Lung (tissue), 12 donors: ENCODE measurements around the gene DYNLT1. TPM values are rescaled to one million over a fixed set of nuclear protein-coding genes. Genes with fewer than 3 reads are reported as not detected.

Experiments used
- ATAC-seq: fragments of 200-7000 bp; cut with Tn5 transposase; one replicate; pipeline ENCODE4 v1.9.1; 2020; ENCODE audit warnings: moderate number of reproducible peaks; ENCODE audit not compliant: insufficient read depth, low FRiP score
- DNase-seq, 3 donors: peaks; one replicate each; pipeline ENCODE4 v3.0.0-alpha.2; 2013 to 2017
- H3K27ac ChIP-seq, 2 donors: one replicate each; pipeline ENCODE4 v1.5.1; 2013; ENCODE audit warnings: mild to moderate bottlenecking in 2 of 2, moderate library complexity in 2 of 2, control low read depth in 1 of 2, inconsistent platforms in 1 of 2, low read depth in 1 of 2, low read length in 1 of 2
- H3K27me3 ChIP-seq, 3 donors: one replicate each; pipeline ENCODE4 v1.5.1; 2013; ENCODE audit warnings: low read length in 2 of 3; ENCODE audit not compliant: control insufficient read depth in 3 of 3, insufficient read depth in 3 of 3
- H3K36me3 ChIP-seq, 4 donors: one replicate each; pipeline ENCODE4 v1.5.1; 2013; ENCODE audit warnings: low read length in 4 of 4, mild to moderate bottlenecking in 1 of 4, moderate library complexity in 1 of 4; ENCODE audit not compliant: control insufficient read depth in 4 of 4, insufficient read depth in 4 of 4
- H3K4me1 ChIP-seq, 5 donors: one replicate each; pipeline ENCODE4 v1.5.1; 2013; ENCODE audit warnings: low read length in 5 of 5, mild to moderate bottlenecking in 2 of 5, moderate library complexity in 1 of 5; ENCODE audit not compliant: control insufficient read depth in 5 of 5, insufficient read depth in 5 of 5
- H3K4me3 ChIP-seq: one replicate; pipeline ENCODE4 v1.5.1; 2013; ENCODE audit warnings: mild to moderate bottlenecking, control low read depth, moderate library complexity
- H3K9ac ChIP-seq, 2 donors: one replicate each; pipeline ENCODE4 v1.5.1; 2013; ENCODE audit warnings: low read length in 2 of 2, control low read depth in 1 of 2; ENCODE audit not compliant: insufficient read depth in 1 of 2
- H3K9me3 ChIP-seq, 4 donors: one replicate each; pipeline ENCODE4 v1.5.1; 2013; ENCODE audit warnings: low read length in 3 of 4, mild to moderate bottlenecking in 1 of 4, moderate library complexity in 1 of 4; ENCODE audit not compliant: control insufficient read depth in 4 of 4, insufficient read depth in 3 of 4
- CTCF ChIP-seq: IDR thresholded peaks from 2 replicates; pipeline ENCODE4 v1.5.1; 2012; ENCODE audit warnings: mild to moderate bottlenecking; ENCODE audit errors: control extremely low read depth, extremely low read depth
- WGBS, 2 donors: extraction: QIAGEN DNeasy Blood & Tissue Kit; methylation state at CpG; one replicate each; pipeline ENCODE4 v1.1.7; 2013; 5-methylcytosine and 5-hydroxymethylcytosine counted together
- polyA plus RNA-seq, 2 donors: library from polyadenylated mRNA; stranded (reverse); fragments of 200-250 nt; gene quantifications; one replicate each; pipeline ENCODE4 v1.2.1, GENCODE V29; 2013
- total RNA-seq, 2 donors: library from RNA; depleted of rRNA in 1 of 2; stranded (reverse); fragments of >200 nt in 1 of 2; gene quantifications; one replicate each; pipeline ENCODE4 v1.2.1, GENCODE V29; 2014 to 2021
- donor health status: control.
- donor health status: control.
- donor health status: Bipolar disorder and iron deficiency.
- donor health status: healthy.
- donor health status: DM: yes; HTN: yes; CAD: no.

Gene DYNLT1
- total and polyA plus RNA-seq, 4 donors, result 83.4 to 268 (median 199) TPM

GRCh38 chr6:158648682-158649131, 4.2 kb upstream of the DYNLT1 start:
- ATAC-seq (no peak), DNase-seq (no peak)
- H3K9ac ChIP-seq, result no peak overlapping the region
- peaks cover 0 to 12% (median 8%) of the 10 kb centered on the region in 5 donors for H3K4me1 ChIP-seq
- TF ChIP-seq CTCF, result no peak
- WGBS, 2 donors, result 70 to 85% methylated on average over 5 of the region's 5 CpGs
- peaks cover 0 to 2% (median 0%) of the 10 kb centered on the region in 4 donors for H3K9me3 ChIP-seq
- peaks cover 0 to 6% (median 0%) of the 10 kb centered on the region in 4 donors for H3K36me3 ChIP-seq
- no peaks in the 10 kb centered on the region for H3K27me3 ChIP-seq
- no peak overlapping the region for H3K4me3 ChIP-seq
- H3K27ac ChIP-seq, result peak overlapping the region in 1 of 2 donors; percentile 88

- Histone ChIP-seq H3K27me3 (no peaks in the 10 kb centered on the region), H3K4me1 (peaks cover 2 to 18% (median 6%) of the 10 kb centered on the region in 5 donors), H3K27ac (no peak overlapping the region), H3K4me3 (no peak overlapping the region), H3K36me3 (peaks cover 0 to 6% (median 0%) of the 10 kb centered on the region in 4 donors), H3K9ac (no peak overlapping the region), H3K9me3 (peaks cover 0 to 2% (median 0%) of the 10 kb centered on the region in 4 donors)
- ATAC-seq, result no peak
- DNase-seq, result no peak
- 77 to 88% methylated on average over 4 of the region's 4 CpGs for WGBS, 2 donors
- TF ChIP-seq CTCF, result no peak
Observed at GRCh38 chr6:158647501-158647900, 3.0 kb upstream of the DYNLT1 start.

GRCh38 chr6:158646023-158646910, 1.7 kb upstream of the DYNLT1 start:
- peaks cover 0 to 6% (median 0%) of the 10 kb centered on the region in 4 donors for H3K36me3 ChIP-seq
- no peak for DNase-seq
- no peaks in the 10 kb centered on the region for H3K27me3 ChIP-seq
- H3K9me3 ChIP-seq, result peaks cover 0 to 2% (median 0%) of the 10 kb centered on the region in 4 donors
- 83 to 84% methylated on average over 10 of the region's 10 CpGs for WGBS, 2 donors
- no peak for TF ChIP-seq CTCF
- H3K9ac ChIP-seq, result no peak overlapping the region
- peak overlapping the region in 1 of 2 donors; percentile 43 for H3K27ac ChIP-seq
- ATAC-seq, result no peak
- H3K4me1 ChIP-seq, result peaks cover 5 to 23% (median 6%) of the 10 kb centered on the region in 5 donors
- no peak overlapping the region for H3K4me3 ChIP-seq
